Hematopoietic multipotent progenitor cell treated with erythropoietin and hydrocortisone succinate and interleukin-3 and kit ligand, for 8 days (in vitro differentiated cells): ENCODE measurements around the gene AUTS2.

Source experiments
- DNase-seq: peaks from one replicate; pipeline ENCODE4 v3.0.0-alpha.2; 2015

The AUTS2 gene

GRCh38 chr7:70540641-70541040, 942.4 kb downstream of the AUTS2 start:
- no peak for DNase-seq

GRCh38 chr7:70542750-70543376, 944.6 kb downstream of the AUTS2 start:
- no peak for DNase-seq

DNA sequence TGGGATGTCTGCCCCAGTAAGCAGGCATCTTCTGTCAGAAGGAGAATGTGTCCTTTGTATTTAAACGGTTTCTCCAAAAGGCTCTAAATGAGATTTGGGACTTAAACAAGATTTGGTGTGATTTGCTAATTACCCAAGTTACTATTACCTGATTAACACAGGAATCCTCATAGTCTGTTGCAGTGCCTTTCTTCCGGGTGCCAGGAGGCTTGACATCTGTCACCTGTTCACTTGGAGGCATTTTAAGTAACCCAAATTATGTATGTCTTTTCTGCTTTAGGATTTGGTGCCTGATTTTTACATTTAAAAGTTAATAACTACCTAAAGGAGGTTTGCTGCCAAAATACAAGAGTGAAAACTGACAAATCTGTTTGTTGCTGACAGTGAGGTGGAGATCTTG, 945.7 kb downstream of the AUTS2 start:
- DNase-seq, result no peak

DNA sequence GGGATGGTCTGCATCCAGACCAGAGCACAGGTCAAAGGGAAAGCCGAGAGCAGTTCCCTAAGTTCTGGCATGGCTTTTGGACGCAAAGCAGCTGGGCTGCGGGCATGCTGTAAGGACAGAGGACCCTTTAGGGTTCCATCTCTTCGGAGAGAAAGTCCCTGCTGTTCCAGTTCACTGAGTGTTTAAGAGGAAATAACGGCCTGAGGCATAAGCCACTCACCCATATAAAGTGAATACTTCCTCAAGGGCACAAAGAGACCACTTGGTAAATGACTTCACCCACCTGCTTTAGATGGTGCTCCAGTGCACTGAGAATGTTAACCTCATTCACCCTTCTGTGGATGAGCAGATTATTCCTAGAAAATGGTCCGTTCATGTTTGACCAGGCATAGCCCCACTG, 946.9 kb downstream of the AUTS2 start:
- no peak for DNase-seq

DNA sequence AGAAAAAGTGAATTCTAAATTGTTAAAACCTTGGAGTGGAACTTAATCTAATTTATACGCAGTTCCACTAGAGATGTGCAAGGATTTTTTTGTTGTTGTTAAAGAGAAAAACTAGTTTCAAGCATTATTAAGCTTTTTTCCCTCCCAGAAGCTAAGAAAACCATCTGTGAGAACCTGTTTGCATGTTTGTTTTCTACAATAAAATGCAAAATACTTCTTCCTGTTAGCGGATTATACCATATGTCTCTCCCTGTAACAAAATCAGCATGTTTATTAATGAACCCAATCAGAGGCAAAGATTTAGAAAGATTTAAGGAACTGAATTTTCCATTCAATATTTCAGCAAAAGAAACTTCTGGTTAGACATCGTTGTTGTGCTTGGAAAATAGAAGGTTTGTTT, 953.9 kb downstream of the AUTS2 start:
- no peak for DNase-seq

- DNase-seq, result no peak
Measured at GRCh38 chr7:70553364-70553763, 955.1 kb downstream of the AUTS2 start.

DNA sequence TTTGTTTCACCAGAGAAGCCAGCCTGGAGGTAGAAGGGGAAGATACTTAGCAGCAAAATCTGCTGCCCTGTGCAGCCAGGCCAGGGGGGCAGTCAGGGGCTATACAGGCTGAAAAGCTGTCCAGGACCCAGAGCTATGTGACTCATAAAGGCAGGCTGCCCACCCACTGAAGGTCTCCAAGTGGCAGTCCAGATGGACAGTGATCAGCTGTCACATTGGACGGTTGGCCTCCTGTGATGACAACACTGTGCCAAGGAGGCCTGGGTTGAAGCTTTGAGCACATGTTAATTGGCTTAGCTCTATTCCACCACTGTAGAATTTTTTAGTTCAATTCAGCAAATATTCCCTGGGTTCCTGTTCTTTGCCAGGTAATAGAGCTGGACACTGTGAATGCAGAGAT, 956.4 kb downstream of the AUTS2 start:
- no peak for DNase-seq

GRCh38 chr7:70556761-70557160, 958.5 kb downstream of the AUTS2 start:
- no peak for DNase-seq

DNA sequence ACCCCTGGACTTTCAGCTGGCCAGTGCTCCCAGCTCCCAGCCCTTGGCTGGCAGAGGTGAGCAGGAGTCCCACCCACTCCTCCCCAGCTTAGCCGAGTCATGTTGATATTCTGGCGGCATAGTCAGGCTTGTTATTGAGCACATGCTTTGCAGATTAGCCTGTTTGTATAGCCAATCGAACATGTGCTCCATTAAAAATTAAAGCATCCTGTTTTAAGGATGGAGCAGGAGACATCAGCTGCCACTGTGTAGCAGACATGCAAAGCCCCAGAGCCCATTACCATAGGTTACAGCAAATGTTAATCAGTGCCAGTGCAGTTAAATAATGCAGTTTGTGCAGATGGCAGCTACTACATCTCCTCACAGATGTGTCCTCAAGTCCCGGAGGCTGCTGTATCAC, 959.1 kb downstream of the AUTS2 start:
- no peak for DNase-seq

DNA sequence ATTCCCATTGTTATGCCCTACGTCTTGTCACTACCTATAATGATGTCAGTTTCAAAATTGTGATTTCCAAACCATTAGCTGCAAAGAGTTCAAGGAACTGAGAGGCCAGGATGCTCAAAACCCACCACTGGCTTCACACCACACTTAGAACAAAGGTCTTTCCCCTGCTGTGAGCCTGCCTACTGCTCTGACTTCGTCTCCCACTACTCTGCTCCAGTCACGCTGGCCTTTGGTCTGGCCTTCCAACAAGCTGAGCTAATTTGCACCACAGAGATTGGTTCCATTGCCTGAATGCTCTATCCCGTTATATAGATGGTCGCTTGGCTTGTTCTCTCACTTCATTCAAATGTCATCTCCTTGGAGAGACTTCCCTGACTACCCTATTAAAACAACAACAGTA, 961.5 kb downstream of the AUTS2 start:
- DNase-seq, result no peak

DNA sequence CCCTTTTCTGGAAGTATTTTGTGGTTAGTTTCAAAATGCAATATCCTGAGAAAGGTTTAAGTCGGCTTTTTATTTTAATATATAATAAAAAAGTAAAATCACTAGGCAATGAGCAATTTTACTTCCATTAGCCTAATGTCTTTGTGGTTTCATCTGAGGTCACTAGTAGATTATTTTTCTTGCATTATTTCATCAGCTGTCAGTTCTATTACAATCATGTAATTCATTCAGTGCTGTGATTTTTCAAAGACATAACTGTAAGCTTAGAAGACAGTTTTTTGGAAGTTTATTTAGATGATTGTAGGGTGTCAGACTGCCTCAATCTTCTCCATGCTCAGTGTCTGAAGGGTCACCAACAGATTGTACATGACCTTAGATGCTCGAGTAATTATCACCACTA, 965.7 kb downstream of the AUTS2 start:
- DNase-seq, result no peak

DNA sequence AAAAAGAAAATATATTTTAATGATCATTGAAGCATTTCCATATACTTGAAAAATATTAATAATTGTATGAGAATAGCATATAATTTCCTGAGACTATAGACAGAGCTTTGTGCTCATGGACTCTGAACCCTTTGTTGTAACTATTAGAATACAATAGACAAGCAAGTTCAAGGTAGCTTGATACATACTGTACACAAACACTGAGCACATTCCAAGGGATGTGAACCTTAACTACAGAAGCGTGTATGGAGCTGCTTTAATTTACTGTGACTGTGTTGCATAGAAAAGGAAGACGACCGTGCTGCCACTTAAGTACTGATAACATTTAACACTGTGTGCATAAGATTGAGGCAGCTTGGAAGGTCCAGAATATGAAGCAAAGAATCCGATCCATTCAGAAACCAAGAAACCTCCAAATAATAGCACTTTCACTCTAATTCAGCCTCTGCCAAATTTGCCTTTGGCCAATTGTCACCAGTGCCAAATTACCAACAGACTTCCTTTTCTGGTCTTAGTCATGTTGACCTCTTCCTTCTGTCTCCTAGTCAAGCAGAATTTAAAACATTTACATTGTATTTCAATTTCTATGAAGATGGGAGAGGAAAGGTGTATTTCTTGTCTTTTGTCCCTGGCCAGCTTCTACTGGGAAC, 967.6 kb downstream of the AUTS2 start:
- no peak for DNase-seq

DNA sequence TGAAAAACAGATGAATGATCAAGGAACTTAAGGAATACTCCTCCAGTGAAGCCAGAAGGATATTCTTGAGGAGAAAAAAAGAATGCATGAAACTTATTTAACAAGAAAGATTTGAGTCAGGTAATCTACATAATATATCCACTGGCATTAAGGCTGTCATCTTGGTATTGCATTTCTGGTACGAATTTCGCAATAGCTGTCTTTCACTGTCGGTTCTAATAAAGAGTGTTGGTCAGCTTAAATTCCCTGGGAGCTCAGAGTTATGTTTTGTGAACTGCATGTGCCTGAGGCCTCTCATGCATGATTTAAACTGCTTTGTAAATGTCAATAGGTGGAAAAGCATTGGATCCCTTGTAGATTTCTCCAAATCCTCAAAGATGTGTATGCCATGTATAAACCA, 968.4 kb downstream of the AUTS2 start:
- DNase-seq, result no peak

GRCh38 chr7:70568674-70569334, 970.5 kb downstream of the AUTS2 start:
- no peak for DNase-seq

DNA sequence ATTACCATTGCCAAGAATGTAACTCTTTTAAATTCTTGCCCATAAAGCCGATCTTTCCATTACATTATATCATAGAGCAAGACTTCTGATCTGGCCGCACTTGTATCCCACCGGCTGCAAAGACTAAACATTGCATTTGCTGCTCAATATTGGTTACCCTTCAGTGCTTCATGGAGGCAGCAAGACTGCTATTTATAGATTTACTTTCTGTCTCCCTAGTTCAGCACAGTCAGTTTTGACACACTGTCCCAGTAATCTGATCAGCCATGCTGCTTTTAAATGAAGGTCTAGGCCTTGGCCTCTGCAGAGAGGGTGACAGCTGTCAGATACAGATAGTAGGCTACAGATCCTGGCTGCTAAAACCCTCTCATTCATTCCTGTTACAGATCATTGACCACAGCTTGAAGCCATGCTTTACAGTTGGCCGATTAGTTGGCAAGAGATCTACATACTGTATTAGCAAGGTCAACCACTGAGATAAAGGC, 971.1 kb downstream of the AUTS2 start:
- DNase-seq, result peak; percentile 82

- no peak for DNase-seq
Measured at GRCh38 chr7:70570029-70570428, 971.8 kb downstream of the AUTS2 start.

DNA sequence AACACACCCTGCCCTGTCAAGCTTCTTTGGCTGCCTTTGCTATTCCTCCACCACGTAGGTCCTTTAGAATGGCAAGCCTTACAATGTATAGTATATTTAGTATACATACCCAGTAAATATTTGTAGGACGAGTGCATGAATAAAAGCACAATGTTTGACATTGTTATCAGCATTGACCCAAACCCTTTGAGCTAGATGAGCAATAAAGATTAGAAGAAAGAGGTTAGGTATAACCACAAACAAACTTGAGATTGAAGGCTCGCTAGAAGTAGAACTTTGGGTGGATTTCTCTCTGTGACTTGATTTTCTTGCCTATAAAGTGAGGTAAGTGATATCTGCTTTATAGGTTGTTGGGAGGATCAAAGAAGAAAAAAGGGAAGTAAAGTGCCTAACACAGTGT, 972.7 kb downstream of the AUTS2 start:
- DNase-seq, result no peak

GRCh38 chr7:70571403-70571934, 973.2 kb downstream of the AUTS2 start:
- no peak for DNase-seq

- no peak for DNase-seq
Measured at GRCh38 chr7:70571961-70572360, 973.7 kb downstream of the AUTS2 start.

DNA sequence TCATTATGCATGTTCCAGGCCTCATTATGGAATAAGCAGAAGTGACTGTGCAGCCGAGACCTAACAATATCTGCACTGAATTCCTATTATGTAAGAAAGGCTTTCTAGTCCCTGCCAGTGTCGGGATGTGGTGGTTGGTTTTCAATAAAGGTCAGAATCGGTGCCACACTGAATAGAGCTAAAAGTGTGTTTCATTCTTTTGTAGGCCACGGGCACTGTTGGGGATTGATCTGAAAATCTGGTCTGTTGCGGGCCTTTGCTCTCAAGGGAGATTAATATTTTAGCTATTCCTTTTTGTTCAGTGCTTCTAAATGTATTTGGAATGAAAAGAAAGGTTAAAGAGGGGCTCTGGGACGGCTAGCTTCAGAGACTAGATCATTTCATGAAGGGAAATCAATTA, 974.3 kb downstream of the AUTS2 start:
- no peak for DNase-seq

- DNase-seq, result no peak
Measured at GRCh38 chr7:70573071-70573661, 974.9 kb downstream of the AUTS2 start.

- DNase-seq, result no peak
Measured at GRCh38 chr7:70573696-70574095, 975.4 kb downstream of the AUTS2 start.

GRCh38 chr7:70574314-70574834, 976.1 kb downstream of the AUTS2 start:
- no peak for DNase-seq
